ENCODE data around the gene TWNK. TPM values are rescaled to one million over a fixed set of nuclear protein-coding genes. Genes with fewer than 3 reads are reported as not detected.

Gene TWNK
- total RNA-seq, 1 donor from 2014 or later: 5.4 TPM

DNA sequence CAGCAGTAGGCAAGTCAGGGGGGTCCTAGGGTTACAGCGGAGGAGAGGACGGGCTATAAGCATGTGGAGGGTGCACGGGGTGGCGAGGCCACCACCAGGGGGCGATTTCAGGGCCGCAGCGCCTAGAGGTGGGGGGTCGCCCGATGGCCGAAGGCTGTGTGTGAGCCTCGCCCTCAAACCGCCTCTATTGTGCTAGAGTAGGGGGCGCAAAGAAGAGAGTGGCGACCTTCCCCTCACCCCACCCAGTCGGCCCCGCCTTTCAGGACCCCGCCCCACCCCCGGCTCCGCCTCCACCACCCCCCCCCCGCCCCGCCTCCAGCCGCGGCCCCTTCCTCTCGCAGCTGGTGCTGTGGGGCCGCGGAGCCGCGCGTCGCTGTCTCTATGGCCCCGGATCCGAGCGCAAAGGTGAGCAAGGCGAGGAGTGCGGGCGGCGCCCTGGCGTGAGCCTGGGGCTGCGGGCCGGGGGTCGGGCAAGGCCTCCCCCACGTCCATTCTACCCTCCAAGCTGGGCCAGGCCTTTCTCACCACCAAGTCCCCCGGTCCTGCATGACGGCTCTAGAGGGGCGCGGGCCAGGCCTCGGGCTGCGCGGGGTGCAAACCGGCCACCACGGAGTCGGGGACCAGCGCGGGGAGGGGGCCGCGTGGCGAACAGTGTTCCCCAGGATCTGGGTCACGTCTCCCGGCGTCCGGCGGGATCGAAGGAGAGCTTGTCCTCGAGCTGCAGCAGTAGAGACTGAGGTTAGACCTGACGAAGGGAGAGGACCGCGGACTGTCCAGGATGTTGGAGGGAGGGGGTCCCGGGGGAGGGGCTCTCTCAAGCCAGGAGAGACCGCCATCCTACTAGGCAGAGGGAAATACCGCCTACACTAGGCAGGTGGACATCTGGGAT, 17.9 kb upstream of the TWNK start, which contains the start of gene SEMA4G:
SEMA4G (plus strand) TSS at position 318 of the 889 bp plus-strand sequence. CDS start 3,409 bp downstream, outside the sequence.
- Mint-ChIP-seq H3K27me3 (ENCODE audit: low read depth) (no peaks in the 10 kb centered on the region), H3K27ac (ENCODE audit: unreplicated experiment) (no peak within 1 kb of the TSS), H3K4me1 (ENCODE audit: low read depth) (peaks cover 12% of the 10 kb centered on the region), H3K9me3 (ENCODE audit: low read depth) (no peaks in the 10 kb centered on the region), H3K36me3 (ENCODE audit: low read depth) (no peaks in the 10 kb centered on the region), H3K4me3 (ENCODE audit: unreplicated experiment) (peak within 1 kb of the TSS; percentile 70)
- TF ChIP-seq CTCF (IDR thresholded peaks at IDR 0.05): peak; percentile 92
- peak; percentile 77 for DNase-seq (ENCODE audit: low spot score)

- H3K4me3 Mint-ChIP-seq (ENCODE audit: unreplicated experiment): peak overlapping the region; percentile 70
- no peaks in the 10 kb centered on the region for H3K36me3 Mint-ChIP-seq (ENCODE audit: low read depth)
- H3K9me3 Mint-ChIP-seq (ENCODE audit: low read depth): no peaks in the 10 kb centered on the region
- H3K27ac Mint-ChIP-seq (ENCODE audit: unreplicated experiment): no peak overlapping the region
- H3K4me1 Mint-ChIP-seq (ENCODE audit: low read depth): peaks cover 12% of the 10 kb centered on the region
- TF ChIP-seq CTCF (IDR thresholded peaks at IDR 0.05): no peak
- no peaks in the 10 kb centered on the region for H3K27me3 Mint-ChIP-seq (ENCODE audit: low read depth)
- DNase-seq (ENCODE audit: low spot score): no peak
These were observed 17.0 kb upstream of the TWNK start for GRCh38 chr10:100970076-100970913.

DNA sequence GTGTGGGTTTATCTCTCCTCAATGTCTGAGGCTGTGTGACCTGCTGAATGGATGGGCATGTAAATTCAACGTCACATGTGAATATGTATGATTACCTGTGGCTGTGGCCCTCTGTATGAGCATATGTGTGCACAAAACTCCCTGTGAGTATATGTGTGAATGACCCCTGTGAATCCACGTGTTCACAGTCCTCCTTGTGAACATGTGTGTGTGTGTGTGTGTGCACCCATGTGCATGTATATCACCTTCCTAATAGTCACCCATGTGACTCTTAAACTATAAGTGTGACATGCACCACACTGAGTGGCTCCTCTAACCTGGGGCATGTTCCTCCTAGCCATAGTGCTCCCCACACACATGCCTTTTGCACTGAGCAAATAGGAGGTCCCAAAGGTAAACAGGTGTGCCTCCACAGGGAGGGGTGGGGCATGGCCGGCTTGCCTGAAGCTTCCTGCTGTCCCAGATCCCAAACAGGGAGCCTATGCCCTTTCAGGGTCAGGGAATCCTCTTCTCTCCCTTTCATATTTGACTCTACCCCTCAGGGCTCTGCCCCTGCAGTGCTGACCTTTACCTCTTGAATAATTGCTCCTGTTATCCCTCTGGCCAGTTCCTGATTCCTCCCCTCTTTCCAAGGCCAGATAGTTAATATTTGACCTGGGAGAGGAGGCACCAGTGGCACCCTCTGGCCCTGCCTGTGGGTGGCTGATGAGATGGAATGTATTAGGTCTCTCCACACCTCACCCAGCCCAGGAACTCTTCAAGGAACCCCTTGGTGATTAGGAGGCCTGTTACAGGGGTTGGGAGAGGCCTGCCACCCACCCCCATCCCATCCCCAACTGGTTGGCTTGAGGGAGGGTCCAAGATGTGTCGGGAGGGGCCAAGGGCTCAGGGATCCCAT, 16.2 kb upstream of the TWNK start:
- Mint-ChIP-seq H3K27ac (ENCODE audit: unreplicated experiment) (no peak overlapping the region), H3K36me3 (ENCODE audit: low read depth) (no peaks in the 10 kb centered on the region), H3K9me3 (ENCODE audit: low read depth) (no peaks in the 10 kb centered on the region), H3K27me3 (ENCODE audit: low read depth) (no peaks in the 10 kb centered on the region), H3K4me1 (ENCODE audit: low read depth) (peaks cover 12% of the 10 kb centered on the region), H3K4me3 (ENCODE audit: unreplicated experiment) (no peak overlapping the region)
- TF ChIP-seq CTCF (IDR thresholded peaks at IDR 0.05): no peak
- DNase-seq (ENCODE audit: low spot score): peak; percentile 52

DNA sequence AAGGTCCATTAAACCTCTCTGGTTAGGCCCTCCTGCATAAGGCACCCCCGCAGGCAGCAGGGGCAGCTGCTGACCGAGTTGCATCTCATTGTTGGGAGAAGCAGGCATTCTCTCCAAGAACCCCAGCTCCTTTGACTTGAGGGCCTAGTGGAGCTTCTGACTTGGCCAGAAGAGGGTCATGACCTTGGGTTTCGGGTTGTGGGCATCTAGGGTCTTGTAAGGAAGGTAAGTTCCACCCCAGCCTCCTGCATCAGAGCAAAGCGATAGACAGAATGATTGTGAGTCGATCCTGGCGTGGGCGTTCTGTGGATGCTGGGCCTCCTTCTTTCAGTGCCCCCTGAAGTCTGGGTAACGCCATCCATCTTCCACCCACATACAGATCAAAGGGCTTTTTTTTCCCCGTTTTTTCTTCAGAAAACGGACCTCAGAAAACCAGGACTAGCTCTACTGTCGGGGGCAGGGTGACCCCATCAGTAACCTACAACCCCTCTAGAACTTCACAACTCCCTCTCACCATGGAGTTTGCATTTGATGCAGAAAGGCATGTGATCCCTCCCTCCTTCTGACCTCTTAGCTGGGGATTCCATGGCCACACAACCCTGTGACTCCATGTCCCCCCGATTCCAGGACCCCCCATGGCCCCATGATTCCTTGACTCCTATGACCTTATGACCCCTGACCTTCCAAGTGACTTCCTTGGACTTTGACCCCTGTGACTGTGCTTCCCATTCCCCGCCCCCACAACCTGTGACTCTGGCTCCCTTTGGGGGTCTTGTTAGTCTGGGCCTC, 15.0 kb upstream of the TWNK start:
- H3K4me3 Mint-ChIP-seq (ENCODE audit: unreplicated experiment): no peak overlapping the region
- no peak overlapping the region for H3K27ac Mint-ChIP-seq (ENCODE audit: unreplicated experiment)

More for the DNA sequence above, 15.0 kb upstream of the TWNK start:
- Mint-ChIP-seq H3K36me3 (ENCODE audit: low read depth) (no peaks in the 10 kb centered on the region), H3K27me3 (ENCODE audit: low read depth) (no peaks in the 10 kb centered on the region), H3K4me1 (ENCODE audit: low read depth) (peaks cover 12% of the 10 kb centered on the region), H3K9me3 (ENCODE audit: low read depth) (no peaks in the 10 kb centered on the region)
- DNase-seq (ENCODE audit: low spot score): no peak
- TF ChIP-seq CTCF (IDR thresholded peaks at IDR 0.05): no peak

Data from chondrocyte (in vitro differentiated cells).